Endothelial cell of umbilical vein (primary cell): ENCODE data around the gene FATE1. TPM values are rescaled to one million over a fixed set of nuclear protein-coding genes. Genes with fewer than 3 reads are reported as not detected.

Source experiments
- BruUV-seq: library from RNA; stranded (reverse); fragments of 400-500 nt; replicated peaks from 2 replicates; lab custom pipeline; 2021; lab: Mats Ljungman, UMichigan
- CTCF ChIA-PET: fragments of 300-600, 350-600 bp; sonication (Branson Sonifier 250); formaldehyde crosslinking; loops from one replicate; lab custom pipeline; 2021; ENCODE audit warnings: antibody characterized with exemption, inconsistent platforms; lab: Charles Lee
- POLR2A ChIA-PET: fragments of 300-600, 350-600 bp; sonication (Branson Sonifier 250); formaldehyde crosslinking; loops from one replicate; lab custom pipeline; 2021; ENCODE audit warnings: antibody characterized with exemption, inconsistent platforms; lab: Charles Lee
- DNase-seq: peaks from one replicate; pipeline ENCODE4 v3.0.0-alpha.2; 2011; ENCODE audit warnings: low read depth, low spot score
- FAIRE-seq: peaks from 2 replicates; lab custom pipeline; 2011; peaks lifted over from hg19 to GRCh38; lab: Jason Lieb, UNC
- H2AFZ ChIP-seq: 2 replicates; pipeline ENCODE4 v1.6.0; 2012; ENCODE audit warnings: low read depth, low read length, control low read depth, inconsistent platforms
- H3K27ac ChIP-seq: 2 replicates; pipeline ENCODE4 v1.5.1; 2011; ENCODE audit warnings: low read depth, mild to moderate bottlenecking, control low read depth, low read length, moderate library complexity; ENCODE audit not compliant: insufficient read depth
- H3K27me3 ChIP-seq, 2 experiments: 2 replicates each; pipeline versions ENCODE4 v1.6.0 to v1.6.1; 2011; ENCODE audit warnings: low read length in 2 of 2, mixed read lengths in 1 of 2; ENCODE audit not compliant: control insufficient read depth in 2 of 2, insufficient read depth in 2 of 2
- H3K36me3 ChIP-seq, 2 experiments: 2 replicates in 1 of 2; 3 replicates in 1 of 2; pipeline ENCODE4 v1.5.1; 2011; ENCODE audit warnings: low read length in 2 of 2, mild to moderate bottlenecking in 1 of 2, moderate library complexity in 1 of 2; ENCODE audit not compliant: control insufficient read depth in 2 of 2, insufficient read depth in 2 of 2; ENCODE audit errors: extremely low read depth in 1 of 2
- H3K4me1 ChIP-seq: 3 replicates; pipeline ENCODE4 v1.5.1; 2011; ENCODE audit warnings: mild to moderate bottlenecking, low read length; ENCODE audit not compliant: control insufficient read depth, insufficient read depth; ENCODE audit errors: extremely low read depth
- H3K4me2 ChIP-seq: 2 replicates; pipeline ENCODE4 v1.6.1; 2011; ENCODE audit warnings: low read length, control low read depth, mixed read lengths; ENCODE audit not compliant: insufficient read depth
- H3K4me3 ChIP-seq, 3 experiments: fragments of 200-600 bp in 1 of 3; sonication (generic), shearing (Covaris generic) in 1 of 3; replicated peaks in 1 of 3; 2 replicates each; pipeline ENCODE4 v1.5.1; 2011 to 2016; ENCODE audit warnings: control low read depth in 3 of 3, low read length in 3 of 3, mild to moderate bottlenecking in 2 of 3, inconsistent platforms in 1 of 3, low read depth in 1 of 3, moderate library complexity in 1 of 3; ENCODE audit not compliant: insufficient read depth in 1 of 3
- H3K79me2 ChIP-seq: 2 replicates; pipeline ENCODE4 v1.6.0; 2012; ENCODE audit warnings: low read length, inconsistent platforms; ENCODE audit not compliant: control insufficient read depth, insufficient read depth
- H3K9ac ChIP-seq: replicated peaks from 2 replicates; pipeline ENCODE3; 2011; ENCODE audit warnings: low read length, control low read depth; ENCODE audit not compliant: insufficient read depth; ENCODE audit errors: extremely low read depth
- H3K9me1 ChIP-seq: replicated peaks from 3 replicates; pipeline ENCODE4 v1.6.0; 2011; ENCODE audit warnings: mild to moderate bottlenecking, low read length; ENCODE audit not compliant: control insufficient read depth, insufficient read depth; ENCODE audit errors: extremely low read depth
- H3K9me3 ChIP-seq: replicated peaks from 2 replicates; pipeline ENCODE4 v1.5.1; 2012; ENCODE audit warnings: low read length, inconsistent platforms; ENCODE audit not compliant: control insufficient read depth, insufficient read depth
- H4K20me1 ChIP-seq: replicated peaks from 2 replicates; pipeline ENCODE3; 2011; ENCODE audit warnings: mild to moderate bottlenecking, low read length; ENCODE audit not compliant: control insufficient read depth, insufficient read depth; ENCODE audit errors: extremely low read depth
- EZH2 ChIP-seq: IDR thresholded peaks from 2 replicates; pipeline ENCODE4 v1.6.1; 2012; ENCODE audit warnings: borderline replicate concordance, low read depth, mild to moderate bottlenecking, moderate library complexity, low read length, inconsistent platforms; ENCODE audit not compliant: severe bottlenecking
- FOS ChIP-seq: IDR thresholded peaks from 2 replicates; pipeline ENCODE4 v1.6.1; 2011; ENCODE audit warnings: mild to moderate bottlenecking, low read length, moderate library complexity, borderline replicate concordance; ENCODE audit not compliant: insufficient read depth
- GATA2 ChIP-seq: IDR thresholded peaks from 2 replicates; pipeline ENCODE4 v1.7.0; 2011; ENCODE audit warnings: low read depth, mild to moderate bottlenecking, moderate library complexity, mixed read lengths, low read length; ENCODE audit not compliant: insufficient read length, insufficient read depth
- JUN ChIP-seq: IDR thresholded peaks from 2 replicates; pipeline ENCODE4 v1.6.1; 2011; ENCODE audit warnings: borderline replicate concordance, low read depth; ENCODE audit not compliant: insufficient read length, insufficient read depth
- MYC ChIP-seq: IDR thresholded peaks from one replicate; pipeline ENCODE4 v1.6.1; 2011; ENCODE audit warnings: mild to moderate bottlenecking, low read depth, low read length
- POLR2A ChIP-seq: IDR thresholded peaks from 2 replicates; pipeline ENCODE4 v1.6.1; 2012; ENCODE audit warnings: low read depth, mild to moderate bottlenecking, control low read depth, low read length
- POLR2AphosphoS5 ChIP-seq: IDR thresholded peaks from 2 replicates; pipeline ENCODE4 v1.6.1; 2012; ENCODE audit warnings: low read depth, mild to moderate bottlenecking, control low read depth, low read length, moderate library complexity; ENCODE audit not compliant: insufficient read depth
- dilution Hi-C: fragments of 300-500 bp; cut with MboI; formaldehyde crosslinking; loops from one replicate; pipeline ENCODE4 v1.15.0; 2019; ENCODE audit warnings: low sequenced_read_pairs; ENCODE audit not compliant: extremely low pct_ligation_motif_present
- intact Hi-C: fragments of 100-400 bp; cut with micrococcal nuclease; formaldehyde crosslinking; loops from one replicate; pipeline ENCODE4 v1.10.0; 2022
- polyA plus RNA-seq, 4 experiments: library from polyadenylated mRNA; depleted of rRNA in 3 of 4; stranded (reverse) in 3 of 4; unstranded in 1 of 4; fragments of >200 nt; gene quantifications; 2 replicates each; pipeline versions ENCODE4 v1.2.1 to v1.2.3, GENCODE V29; 2011 to 2012; ENCODE audit warnings: missing spikeins in 1 of 4
- total RNA-seq: library from RNA; stranded (reverse); gene quantifications from 2 replicates; pipeline ENCODE4 v1.2.3, GENCODE V29; 2021
- TF ChIP-seq, protein P1 (sequence below): IDR thresholded peaks from 2 replicates; pipeline ENCODE4 v1.6.1; 2011; ENCODE audit not compliant: insufficient read depth, insufficient read length
- TF ChIP-seq, protein P2 (sequence below), 2 donors: IDR thresholded peaks; 1 replicate in 1 of 2; 2 replicates in 1 of 2; pipeline ENCODE4 v1.5.1; 2011; ENCODE audit warnings: low read length in 2 of 2, mild to moderate bottlenecking in 2 of 2, moderate library complexity in 2 of 2, control low read depth in 1 of 2, inconsistent platforms in 1 of 2, low read depth in 1 of 2; ENCODE audit not compliant: insufficient read depth in 1 of 2; ENCODE audit errors: extremely low read depth in 1 of 2

The FATE1 gene
- total and polyA plus RNA-seq, 2 donors (not counting 3 experiments of a cell fraction or from before 2014, with no cell fraction given) = not detected

DNA sequence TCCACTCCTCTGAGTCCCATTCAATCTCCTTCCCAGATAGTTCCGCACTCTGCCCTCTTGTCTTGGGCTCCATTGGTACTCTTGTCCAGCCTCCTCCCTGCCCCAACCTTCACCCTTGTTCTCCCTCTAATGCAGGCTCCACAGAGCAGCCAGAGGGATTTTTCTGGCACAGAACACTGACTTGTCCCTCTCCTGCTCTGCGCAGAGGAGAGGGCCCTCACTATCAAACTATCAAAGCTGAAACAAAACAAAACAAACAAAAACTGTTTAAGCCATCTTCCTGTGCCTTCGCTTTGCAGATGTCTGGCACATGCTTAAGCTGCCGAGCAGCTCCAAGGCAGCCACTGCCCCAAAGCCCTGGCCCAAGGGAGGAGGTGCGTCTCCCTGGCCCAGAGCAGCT is 21.7 kb downstream of the FATE1 start:
- Histone ChIP-seq H3K79me2 (no peaks in the 10 kb centered on the region), H3K36me3 (no peaks in the 10 kb centered on the region), H3K4me2 (no peak overlapping the region), H3K9me1 (no peaks in the 10 kb centered on the region), H2AFZ (no peak overlapping the region), H3K4me3 (no peak overlapping the region), H3K9ac (no peak overlapping the region), H3K4me1 (no peaks in the 10 kb centered on the region), H4K20me1 (no peaks in the 10 kb centered on the region), H3K27me3 (no peaks in the 10 kb centered on the region), H3K9me3 (no peaks in the 10 kb centered on the region), H3K27ac (no peak overlapping the region)
- dilution Hi-C loops = no loop called here
- intact Hi-C loops = no loop called here
- FAIRE-seq (no peak), DNase-seq (no peak)
- TF ChIP-seq FOS (no peak), JUN (no peak), MYC (no peak), EZH2 (no peak), POLR2AphosphoS5 (no peak), POLR2A (no peak), GATA2 (no peak)
- TF ChIP-seq, protein P1, sequence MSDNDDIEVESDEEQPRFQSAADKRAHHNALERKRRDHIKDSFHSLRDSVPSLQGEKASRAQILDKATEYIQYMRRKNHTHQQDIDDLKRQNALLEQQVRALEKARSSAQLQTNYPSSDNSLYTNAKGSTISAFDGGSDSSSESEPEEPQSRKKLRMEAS = no peak
- TF ChIP-seq, protein P2, sequence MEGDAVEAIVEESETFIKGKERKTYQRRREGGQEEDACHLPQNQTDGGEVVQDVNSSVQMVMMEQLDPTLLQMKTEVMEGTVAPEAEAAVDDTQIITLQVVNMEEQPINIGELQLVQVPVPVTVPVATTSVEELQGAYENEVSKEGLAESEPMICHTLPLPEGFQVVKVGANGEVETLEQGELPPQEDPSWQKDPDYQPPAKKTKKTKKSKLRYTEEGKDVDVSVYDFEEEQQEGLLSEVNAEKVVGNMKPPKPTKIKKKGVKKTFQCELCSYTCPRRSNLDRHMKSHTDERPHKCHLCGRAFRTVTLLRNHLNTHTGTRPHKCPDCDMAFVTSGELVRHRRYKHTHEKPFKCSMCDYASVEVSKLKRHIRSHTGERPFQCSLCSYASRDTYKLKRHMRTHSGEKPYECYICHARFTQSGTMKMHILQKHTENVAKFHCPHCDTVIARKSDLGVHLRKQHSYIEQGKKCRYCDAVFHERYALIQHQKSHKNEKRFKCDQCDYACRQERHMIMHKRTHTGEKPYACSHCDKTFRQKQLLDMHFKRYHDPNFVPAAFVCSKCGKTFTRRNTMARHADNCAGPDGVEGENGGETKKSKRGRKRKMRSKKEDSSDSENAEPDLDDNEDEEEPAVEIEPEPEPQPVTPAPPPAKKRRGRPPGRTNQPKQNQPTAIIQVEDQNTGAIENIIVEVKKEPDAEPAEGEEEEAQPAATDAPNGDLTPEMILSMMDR (IDR thresholded peaks at IDR 0.05; ENCODE audit: extremely low read depth in 1 of 2, insufficient read depth in 1 of 2, low read depth in 1 of 2, low read length in 2 of 2) = no peak
- CTCF ChIA-PET = no interaction called here
- no TSS peak for BruUV-seq
- POLR2A ChIA-PET = no interaction called here
